ENCODE results near the gene USP36.
"Not testable (repeated sequence)": the region's sequence is repeated elsewhere in the genome, so short reads cannot be mapped to it uniquely, and the experiment has no call there.

Gene USP36

GRCh38 chr17:78761789-78762406, 78.7 kb downstream of the USP36 start:
- H3K4me3 ChIP-seq (ENCODE audit: low read depth, low read length) = no peak overlapping the region
- DNase-seq (ENCODE audit: low read depth, low spot score) = no peak
- no peak for TF ChIP-seq CTCF (IDR thresholded peaks at IDR 0.05; ENCODE audit: low read depth, low read length)
- in situ Hi-C loops (cut with HindIII; ENCODE audit: low sequenced_read_pairs) = no loop called here

GRCh38 chr17:78759969-78760352, 80.7 kb downstream of the USP36 start:
- no peak for DNase-seq (ENCODE audit: low read depth, low spot score)
- no peak for TF ChIP-seq CTCF (IDR thresholded peaks at IDR 0.05; ENCODE audit: low read depth, low read length)
- no peak overlapping the region for H3K4me3 ChIP-seq (ENCODE audit: low read depth, low read length)
- in situ Hi-C loops (cut with HindIII; ENCODE audit: low sequenced_read_pairs) = no loop called here

- H3K4me3 ChIP-seq (ENCODE audit: low read depth, low read length) = no peak overlapping the region
- no peak for TF ChIP-seq CTCF (IDR thresholded peaks at IDR 0.05; ENCODE audit: low read depth, low read length)
- in situ Hi-C loops (cut with HindIII; ENCODE audit: low sequenced_read_pairs) = no loop called here
- peak; percentile 82 for DNase-seq (ENCODE audit: low read depth, low spot score)
These were observed 81.2 kb downstream of the USP36 start for GRCh38 chr17:78759203-78759968.

- no peak for TF ChIP-seq CTCF (IDR thresholded peaks at IDR 0.05; ENCODE audit: low read depth, low read length)
- in situ Hi-C loops (cut with HindIII; ENCODE audit: low sequenced_read_pairs) = no loop called here
- H3K4me3 ChIP-seq (ENCODE audit: low read depth, low read length) = no peak overlapping the region
- no peak for DNase-seq (ENCODE audit: low read depth, low spot score)
These were observed 87.0 kb downstream of the USP36 start for GRCh38 chr17:78753316-78754250.

GRCh38 chr17:78751447-78752161, 89.0 kb downstream of the USP36 start:
- in situ Hi-C loops (cut with HindIII; ENCODE audit: low sequenced_read_pairs) = no loop called here
- no peak overlapping the region for H3K4me3 ChIP-seq (ENCODE audit: low read depth, low read length)
- no peak for TF ChIP-seq CTCF (IDR thresholded peaks at IDR 0.05; ENCODE audit: low read depth, low read length)
- DNase-seq (ENCODE audit: low read depth, low spot score) = no peak

- DNase-seq (ENCODE audit: low read depth, low spot score); H3K4me3 ChIP-seq (ENCODE audit: low read depth, low read length); in situ Hi-C loops (cut with HindIII; ENCODE audit: low sequenced_read_pairs): not testable (repeated sequence)
These were observed 89.6 kb downstream of the USP36 start for GRCh38 chr17:78751000-78751399.
